ENCODE data around the gene CEP350.

CEP350 gene

GRCh38 chr1:179968994-179969919 lies 14.6 kb downstream of the CEP350 start:
- no peak for TF ChIP-seq CTCF (IDR thresholded peaks at IDR 0.05)

GRCh38 chr1:179969962-179970361 lies 15.4 kb downstream of the CEP350 start:
- no peak for TF ChIP-seq CTCF (IDR thresholded peaks at IDR 0.05)

GRCh38 chr1:179971563-179972496 lies 17.2 kb downstream of the CEP350 start:
- no peak for TF ChIP-seq CTCF (IDR thresholded peaks at IDR 0.05)

GRCh38 chr1:179973198-179974110 lies 18.8 kb downstream of the CEP350 start:
- no peak for TF ChIP-seq CTCF (IDR thresholded peaks at IDR 0.05)

GRCh38 chr1:179976970-179977651 lies 22.5 kb downstream of the CEP350 start:
- no peak for TF ChIP-seq CTCF (IDR thresholded peaks at IDR 0.05)

GRCh38 chr1:179978199-179979079 lies 23.8 kb downstream of the CEP350 start:
- no peak for TF ChIP-seq CTCF (IDR thresholded peaks at IDR 0.05)
